Lower leg skin (tissue), 4 donors: ENCODE results near the gene C6. TPM values are rescaled to one million over a fixed set of nuclear protein-coding genes. Genes with fewer than 3 reads are reported as not detected.

ENCODE experiments used
- DNase-seq, 2 donors: peaks; one replicate each; pipeline ENCODE4 v3.0.0-alpha.2; 2019; ENCODE audit warnings: low spot score in 2 of 2
- H3K4me3 ChIP-seq: fragments of 200-600 bp; sonication (generic); 2 replicates; pipeline ENCODE4 v1.5.1; 2017; ENCODE audit warnings: mild to moderate bottlenecking, low read depth; ENCODE audit not compliant: poor library complexity, severe bottlenecking
- CTCF ChIP-seq, 3 donors: fragments of 450-650 bp; IDR thresholded peaks; one replicate each; pipeline ENCODE4 v1.5.1; 2016; ENCODE audit warnings: antibody characterized with exemption in 3 of 3, mild to moderate bottlenecking in 3 of 3, moderate library complexity in 2 of 3
- POLR2A ChIP-seq, 2 donors: fragments of 450-650 bp; IDR thresholded peaks; one replicate each; pipeline ENCODE4 v1.6.1; 2016 to 2017; ENCODE audit warnings: antibody characterized with exemption in 2 of 2, mild to moderate bottlenecking in 1 of 2, moderate library complexity in 1 of 2
- WGBS, 2 donors: methylation state at CpG; one replicate each; pipeline ENCODE4 v1.1.5; 2018; 5-methylcytosine and 5-hydroxymethylcytosine counted together
- intact Hi-C: fragments of 100-400 bp; cut with DNase I; formaldehyde crosslinking; loops from one replicate; pipeline ENCODE4 v1.15.0; 2023; ENCODE audit warnings: low total_unique reads
- total RNA-seq, 4 donors: library from RNA; depleted of rRNA; stranded (reverse); fragments of >200 nt; gene quantifications; one replicate each; pipeline ENCODE4 v1.1.0, GENCODE V29; 2016

Gene C6
- total RNA-seq, 4 donors from 2014 or later: 0.27 to 3.6 (median 2.2) TPM

GRCh38 chr5:41181691-41182564 is 31.4 kb downstream of the C6 start:
- no peak for DNase-seq
- no peak for TF ChIP-seq POLR2A (IDR thresholded peaks at IDR 0.05)
- no peak for TF ChIP-seq CTCF (IDR thresholded peaks at IDR 0.05)
- intact Hi-C loops: loop anchor here (5.0 kb wide), 1 partner anchor 995 kb away; no protein-coding TSS in a partner anchor
- H3K4me3 ChIP-seq: no peak overlapping the region
- 62 to 64% methylated on average over 5 of the region's 5 CpGs for WGBS, 2 donors

GRCh38 chr5:41176952-41177351 is 36.4 kb downstream of the C6 start:
- H3K4me3 ChIP-seq: no peak overlapping the region
- intact Hi-C loops: no loop called here
- TF ChIP-seq POLR2A (IDR thresholded peaks at IDR 0.05) (no peak), CTCF (IDR thresholded peaks at IDR 0.05) (no peak)
- WGBS, 2 donors: 91 to 93% methylated on average over 3 of the region's 3 CpGs
- no peak for DNase-seq

- no peak for DNase-seq
- WGBS, 2 donors: 87 to 91% methylated on average over 3 of the region's 3 CpGs
- intact Hi-C loops: no loop called here
- no peak overlapping the region for H3K4me3 ChIP-seq
- TF ChIP-seq POLR2A (IDR thresholded peaks at IDR 0.05) (no peak), CTCF (IDR thresholded peaks at IDR 0.05) (no peak)
Measured at GRCh38 chr5:41172012-41172411, 41.3 kb downstream of the C6 start.

- 39 to 58% methylated on average over 1 of the region's 1 CpG for WGBS, 2 donors
- TF ChIP-seq CTCF (IDR thresholded peaks at IDR 0.05): no peak
- TF ChIP-seq POLR2A (IDR thresholded peaks at IDR 0.05): no peak
- intact Hi-C loops: no loop called here
- H3K4me3 ChIP-seq: no peak overlapping the region
- no peak for DNase-seq
Measured at GRCh38 chr5:41161271-41161670, 52.1 kb downstream of the C6 start.

GRCh38 chr5:41157272-41157894 is 55.9 kb downstream of the C6 start:
- no peak for DNase-seq
- no peak overlapping the region for H3K4me3 ChIP-seq
- 66 to 68% methylated on average over 5 of the region's 5 CpGs for WGBS, 2 donors
- TF ChIP-seq POLR2A (IDR thresholded peaks at IDR 0.05) (no peak), CTCF (IDR thresholded peaks at IDR 0.05) (no peak)
- intact Hi-C loops: no loop called here
